GM12878 (cell line): Measurements from ENCODE around the gene L3HYPDH.

Experiments
- GABPA ChIP-seq: IDR thresholded peaks from 2 replicates; pipeline ENCODE4 v1.6.1; 2014; ENCODE audit warnings: antibody characterized with exemption, low read depth, mild to moderate bottlenecking, inconsistent platforms
- IRF4 ChIP-seq: IDR thresholded peaks from 2 replicates; pipeline ENCODE4 v1.6.1; 2011; ENCODE audit warnings: low read depth, low read length
- NRF1 ChIP-seq: conservative IDR thresholded peaks from 2 replicates; pipeline ENCODE4 v1.6.1; 2011; ENCODE audit warnings: mild to moderate bottlenecking, low read depth, low read length, improper control_type of control experiment
- PAX5 ChIP-seq: IDR thresholded peaks from 2 replicates; pipeline ENCODE4 v1.6.1; 2011; ENCODE audit warnings: low read depth, low read length, borderline replicate concordance
- POLR2A ChIP-seq: IDR thresholded peaks from 2 replicates; pipeline ENCODE4 v1.6.1; 2011; ENCODE audit warnings: low read depth, mild to moderate bottlenecking, low read length
- SMARCA5 ChIP-seq: fragments of 450-650 bp; IDR thresholded peaks from 2 replicates; pipeline ENCODE4 v1.6.1; 2017; ENCODE audit warnings: mild to moderate bottlenecking
- SUZ12 ChIP-seq: fragments of 200-600 bp; sonication (generic); IDR thresholded peaks from one replicate; pipeline ENCODE4 v1.6.1; 2018; ENCODE audit warnings: antibody characterized with exemption, mild to moderate bottlenecking; ENCODE audit not compliant: unreplicated experiment
- TF ChIP-seq, protein P1 (sequence below), 3 experiments: IDR thresholded peaks in 2 of 3; conservative IDR thresholded peaks in 1 of 3; 2 replicates each; pipeline ENCODE4 v1.5.1; 2011; ENCODE audit warnings: low read depth in 3 of 3, low read length in 3 of 3, mild to moderate bottlenecking in 3 of 3, control low read depth in 2 of 3, moderate library complexity in 2 of 3, inconsistent platforms in 1 of 3, mixed read lengths in 1 of 3; ENCODE audit not compliant: control insufficient read depth in 2 of 3, insufficient read depth in 1 of 3; ENCODE audit errors: extremely low read depth in 1 of 3

GRCh38 chr14:59464486-59465315 is 19.5 kb downstream of the L3HYPDH start:
- TF ChIP-seq, protein P1, sequence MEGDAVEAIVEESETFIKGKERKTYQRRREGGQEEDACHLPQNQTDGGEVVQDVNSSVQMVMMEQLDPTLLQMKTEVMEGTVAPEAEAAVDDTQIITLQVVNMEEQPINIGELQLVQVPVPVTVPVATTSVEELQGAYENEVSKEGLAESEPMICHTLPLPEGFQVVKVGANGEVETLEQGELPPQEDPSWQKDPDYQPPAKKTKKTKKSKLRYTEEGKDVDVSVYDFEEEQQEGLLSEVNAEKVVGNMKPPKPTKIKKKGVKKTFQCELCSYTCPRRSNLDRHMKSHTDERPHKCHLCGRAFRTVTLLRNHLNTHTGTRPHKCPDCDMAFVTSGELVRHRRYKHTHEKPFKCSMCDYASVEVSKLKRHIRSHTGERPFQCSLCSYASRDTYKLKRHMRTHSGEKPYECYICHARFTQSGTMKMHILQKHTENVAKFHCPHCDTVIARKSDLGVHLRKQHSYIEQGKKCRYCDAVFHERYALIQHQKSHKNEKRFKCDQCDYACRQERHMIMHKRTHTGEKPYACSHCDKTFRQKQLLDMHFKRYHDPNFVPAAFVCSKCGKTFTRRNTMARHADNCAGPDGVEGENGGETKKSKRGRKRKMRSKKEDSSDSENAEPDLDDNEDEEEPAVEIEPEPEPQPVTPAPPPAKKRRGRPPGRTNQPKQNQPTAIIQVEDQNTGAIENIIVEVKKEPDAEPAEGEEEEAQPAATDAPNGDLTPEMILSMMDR (IDR thresholded peaks at IDR 0.05 in 2 of 3, conservative IDR thresholded peaks at IDR 0.05 in 1 of 3; ENCODE audit: control insufficient read depth in 2 of 3, extremely low read depth in 1 of 3, insufficient read depth in 1 of 3, low read depth in 3 of 3, low read length in 3 of 3) = no peak
- TF ChIP-seq NRF1 (no peak), SMARCA5 (no peak), PAX5 (no peak), IRF4 (no peak), POLR2A (no peak), SUZ12 (no peak), GABPA (no peak)
